Suppressor macrophage (primary cell): ENCODE results near the gene SPRYD7.
A peak's percentile ranks its signal among the peaks of the same experiment; 100 is the strongest.
"Not testable (repeated sequence)": the region's sequence is repeated elsewhere in the genome, so short reads cannot be mapped to it uniquely, and the experiment has no call there.

ENCODE experiments used
- DNase-seq, 4 experiments: peaks; one replicate each; pipeline ENCODE4 v3.0.0-alpha.2; 2020 to 2022
- total RNA-seq, 17 experiments: gene quantifications; one replicate each; lab custom pipeline; 2026; ENCODE audit warnings: mixed read lengths in 6 of 17, inconsistent platforms in 3 of 17; lab: John Stamatoyannopoulos, UW

Gene SPRYD7
- total RNA-seq: 3.0 to 17.0 (median 12.7) reads per million in 17 experiments

GRCh38 chr13:49936075-49936967 is at the start of gene SPRYD7:
Gene SPRYD7, minus strand, starts transcription at chr13:49936340. Its CDS starts 105 bp downstream, at chr13:49936235.
- peak; percentile 99 to 100 (median 99) for DNase-seq

- no peak for DNase-seq
Measured at GRCh38 chr13:49985129-49985528, 49.0 kb upstream of the SPRYD7 start.

GRCh38 chr13:49980266-49980665 is 44.1 kb upstream of the SPRYD7 start:
- no peak for DNase-seq

GRCh38 chr13:49977992-49978391 is 41.9 kb upstream of the SPRYD7 start:
- peak in 3 of 4 experiments; percentile 5 to 21 (median 7) for DNase-seq

GRCh38 chr13:49976314-49977258 is 40.4 kb upstream of the SPRYD7 start:
- DNase-seq: peak; percentile 81 to 90 (median 84)

- no peak for DNase-seq
Measured at GRCh38 chr13:49975826-49976225, 39.7 kb upstream of the SPRYD7 start.

GRCh38 chr13:49972709-49973108 is 36.6 kb upstream of the SPRYD7 start:
- no peak for DNase-seq

GRCh38 chr13:49967456-49967855 is 31.3 kb upstream of the SPRYD7 start:
- no peak for DNase-seq

- no peak for DNase-seq
Measured at GRCh38 chr13:49958321-49958720, 22.2 kb upstream of the SPRYD7 start.

GRCh38 chr13:49956131-49956530 is 20.0 kb upstream of the SPRYD7 start:
- peak in 3 of 4 experiments; percentile 31 to 40 (median 37) for DNase-seq

- no peak for DNase-seq
Measured at GRCh38 chr13:49954674-49955455, 18.7 kb upstream of the SPRYD7 start.

GRCh38 chr13:49953560-49953959 is 17.4 kb upstream of the SPRYD7 start:
- DNase-seq: no peak

GRCh38 chr13:49951754-49952535 is 15.8 kb upstream of the SPRYD7 start:
- no peak for DNase-seq

GRCh38 chr13:49948777-49949270 is 12.7 kb upstream of the SPRYD7 start:
- not testable (repeated sequence) for DNase-seq

GRCh38 chr13:49939321-49939720 is 3.2 kb upstream of the SPRYD7 start:
- DNase-seq: no peak

- DNase-seq: no peak
Measured at GRCh38 chr13:49938921-49939320, 2.8 kb upstream of the SPRYD7 start.

GRCh38 chr13:49938314-49938713 is 2.2 kb upstream of the SPRYD7 start:
- DNase-seq: peak; percentile 54 to 80 (median 66)

GRCh38 chr13:49936968-49937273 is 781 bp upstream of the SPRYD7 start:
- DNase-seq: no peak

GRCh38 chr13:49935171-49936074 is 717 bp downstream of the SPRYD7 start:
- peak; percentile 76 to 89 (median 86) for DNase-seq

- DNase-seq: no peak
Measured at GRCh38 chr13:49933511-49933910, 2.6 kb downstream of the SPRYD7 start.
